NT2/D1 (cell line): ENCODE data around the gene CCDC59.

Experiments
- SUZ12 ChIP-seq: IDR thresholded peaks from 2 replicates; pipeline ENCODE4 v1.6.1; 2011; ENCODE audit not compliant: insufficient read length, insufficient read depth; ENCODE audit errors: extremely low read depth
- YY1 ChIP-seq: IDR thresholded peaks from 2 replicates; pipeline ENCODE4 v1.6.1; 2011; ENCODE audit not compliant: insufficient read length, insufficient read depth
- ZNF274 ChIP-seq: IDR thresholded peaks from 2 replicates; pipeline ENCODE4 v1.6.1; 2011; ENCODE audit warnings: mild to moderate bottlenecking, low read depth, low read length

DNA sequence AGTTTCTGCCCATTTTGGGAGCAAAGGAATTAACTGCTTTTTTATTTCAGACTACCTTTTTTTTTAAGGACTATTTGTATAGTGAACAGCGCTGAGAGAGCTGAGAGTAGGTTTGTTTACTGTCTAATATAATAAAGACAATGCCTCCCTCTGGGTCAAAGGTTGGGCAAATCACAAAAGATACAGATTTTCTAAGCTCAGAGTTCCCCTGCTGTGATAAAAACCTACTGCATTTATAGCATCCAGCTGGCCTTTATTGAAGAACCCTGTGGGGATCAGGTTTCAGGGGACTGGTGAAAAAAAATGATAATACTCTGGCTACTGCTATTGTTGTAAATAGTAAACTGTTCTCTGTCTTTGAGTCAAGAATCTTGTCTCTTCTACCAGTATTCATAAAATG is 28.7 kb downstream of the CCDC59 start:
- TF ChIP-seq SUZ12 (no peak), ZNF274 (no peak), YY1 (no peak)
